K562 (cell line): ENCODE results near the gene RBFOX1. TPM values are rescaled to one million over a fixed set of nuclear protein-coding genes. Genes with fewer than 3 reads are reported as not detected.

Source experiments
- ATAC-seq: fragments of 200-7000 bp; cut with Tn5 transposase; 3 replicates; pipeline ENCODE4 v1.9.1; 2020; ENCODE audit warnings: moderate library complexity
- BruUV-seq: library from RNA; stranded (reverse); fragments of 400-500 nt; replicated peaks from 2 replicates; lab custom pipeline; 2021; lab: Mats Ljungman, UMichigan
- CTCF ChIA-PET: fragments of 300-600 bp; formaldehyde crosslinking; extraction: SDS; loops from one replicate; lab custom pipeline; 2021; ENCODE audit warnings: low intra/inter-chr PET ratio; lab: Yijun Ruan, JAX
- POLR2A ChIA-PET: fragments of 300-600, 350-650 bp; sonication (Branson Sonifier 250); formaldehyde crosslinking; extraction: SDS; loops from one replicate; lab custom pipeline; 2021; ENCODE audit warnings: antibody characterized with exemption, inconsistent platforms; lab: Yijun Ruan, JAX
- DNase-seq, 4 experiments: peaks; one replicate each; pipeline versions ENCODE4 v3.0.0 to v3.0.0-alpha.2; 2011 to 2018; ENCODE audit warnings: low spot score in 3 of 4, mixed read lengths in 3 of 4; ENCODE audit errors: extremely low read depth in 1 of 4
- FAIRE-seq: peaks from 2 replicates; lab custom pipeline; 2011; peaks lifted over from hg19 to GRCh38; lab: Jason Lieb, UNC
- H2AFZ ChIP-seq: 2 replicates; pipeline ENCODE4 v1.6.0; 2011; ENCODE audit warnings: low read depth, low read length, control low read depth, inconsistent platforms
- H3K27ac ChIP-seq: fragments of 200-600 bp; 3 replicates; pipeline ENCODE4 v1.8.0; 2011; ENCODE audit warnings: low read depth, mild to moderate bottlenecking, control low read depth, inconsistent platforms, low read length, moderate library complexity, mixed read lengths; ENCODE audit errors: extremely low read depth
- H3K27me3 ChIP-seq, 2 experiments: fragments of 300-600 bp in 1 of 2; 2 replicates in 1 of 2; 3 replicates in 1 of 2; pipeline versions ENCODE4 v1.6.0 to v1.8.0; 2011; ENCODE audit warnings: inconsistent platforms in 2 of 2, low read length in 2 of 2, mild to moderate bottlenecking in 1 of 2, mixed read lengths in 1 of 2, moderate library complexity in 1 of 2; ENCODE audit not compliant: control insufficient read depth in 2 of 2, insufficient read depth in 2 of 2
- H3K36me3 ChIP-seq: fragments of 300-600 bp; 3 replicates; pipeline ENCODE4 v1.8.0; 2011; ENCODE audit warnings: mild to moderate bottlenecking, low read length, inconsistent platforms; ENCODE audit not compliant: control insufficient read depth, insufficient read depth
- H3K4me1 ChIP-seq, 2 experiments: fragments of 200-600 bp in 1 of 2; replicated peaks in 1 of 2; 2 replicates in 1 of 2; 3 replicates in 1 of 2; pipeline versions ENCODE4 v1.5.1 to v1.8.0; 2011; ENCODE audit warnings: inconsistent platforms in 2 of 2, low read length in 2 of 2, mild to moderate bottlenecking in 1 of 2, mixed read lengths in 1 of 2, moderate library complexity in 1 of 2; ENCODE audit not compliant: control insufficient read depth in 2 of 2, insufficient read depth in 2 of 2
- H3K4me2 ChIP-seq: 2 replicates; pipeline ENCODE4 v1.6.1; 2011; ENCODE audit warnings: low read length, control low read depth, inconsistent platforms, mixed read lengths; ENCODE audit not compliant: insufficient read depth
- H3K4me3 ChIP-seq: fragments of 200-600 bp; sonication (generic), shearing (Covaris generic); 2 replicates; pipeline ENCODE4 v1.5.1; 2016; ENCODE audit warnings: control low read depth, inconsistent platforms
- H3K79me2 ChIP-seq: fragments of 200-600 bp; 3 replicates; pipeline ENCODE4 v1.8.0; 2011; ENCODE audit warnings: low read length, inconsistent platforms; ENCODE audit not compliant: control insufficient read depth, insufficient read depth
- H3K9ac ChIP-seq, 2 experiments: 2 replicates each; pipeline versions ENCODE4 v1.6.0 to v1.6.1; 2011; ENCODE audit warnings: low read depth in 2 of 2, low read length in 2 of 2, control low read depth in 1 of 2, inconsistent platforms in 1 of 2, mild to moderate bottlenecking in 1 of 2, mixed read lengths in 1 of 2; ENCODE audit not compliant: insufficient read depth in 1 of 2
- H3K9me1 ChIP-seq: one replicate; pipeline ENCODE4 v1.6.0; 2011; ENCODE audit warnings: inconsistent platforms, mild to moderate bottlenecking, low read length, moderate library complexity; ENCODE audit not compliant: control insufficient read depth, insufficient read depth
- H3K9me3 ChIP-seq: replicated peaks from 2 replicates; pipeline ENCODE4 v1.5.1; 2011; ENCODE audit warnings: low read depth, low read length, inconsistent platforms; ENCODE audit not compliant: control insufficient read depth, insufficient read depth
- H4K20me1 ChIP-seq: replicated peaks from 2 replicates; pipeline ENCODE4 v1.6.1; 2011; ENCODE audit warnings: low read length, inconsistent platforms, mixed read lengths; ENCODE audit not compliant: control insufficient read depth, insufficient read depth
- BMI1 ChIP-seq: fragments of 150-350 bp; IDR thresholded peaks from 2 replicates; pipeline ENCODE4 v1.6.1; 2014; ENCODE audit warnings: low read length
- C11orf30 ChIP-seq: fragments of 450-650 bp; IDR thresholded peaks from 2 replicates; pipeline ENCODE4 v1.6.1; 2016; ENCODE audit warnings: low read depth, mild to moderate bottlenecking
- CEBPB ChIP-seq: fragments of 450-650 bp; IDR thresholded peaks from 2 replicates; pipeline ENCODE4 v1.6.1; 2016; ENCODE audit warnings: missing genetic modification characterization, missing compliant biosample characterization
- CEBPG ChIP-seq, 3 experiments: fragments of 200-800 bp in 1 of 3; sonication (Bioruptor generic) in 1 of 3; sonication (generic) in 1 of 3; formaldehyde crosslinking in 1 of 3; IDR thresholded peaks in 2 of 3; conservative IDR thresholded peaks in 1 of 3; 2 replicates each; pipeline versions ENCODE4 v1.6.1 to v1.8.0; 2016 to 2022; ENCODE audit warnings: missing compliant biosample characterization in 2 of 3, missing genetic modification characterization in 2 of 3, mild to moderate bottlenecking in 1 of 3, missing genetic modification reagents in 1 of 3
- CREB3L1 ChIP-seq: fragments of 450-650 bp; IDR thresholded peaks from 2 replicates; pipeline ENCODE4 v1.6.1; 2014; ENCODE audit warnings: low read depth, mild to moderate bottlenecking, moderate library complexity, borderline replicate concordance
- E2F3 ChIP-seq: fragments of 250-450 bp; sonication (Bioruptor Pico); IDR thresholded peaks from 2 replicates; pipeline ENCODE4 v1.4.0; 2020; ENCODE audit warnings: mild to moderate bottlenecking
- ETV6 ChIP-seq, 3 experiments: fragments of 150-350 bp in 1 of 3; sonication (generic) in 1 of 3; formaldehyde crosslinking in 1 of 3; IDR thresholded peaks; 2 replicates each; pipeline versions ENCODE4 v1.6.1 to v1.8.0; 2014 to 2022; ENCODE audit warnings: borderline replicate concordance in 2 of 3, low read depth in 2 of 3, antibody characterized with exemption in 1 of 3, low read length in 1 of 3, mild to moderate bottlenecking in 1 of 3, missing genetic modification reagents in 1 of 3
- HNRNPK ChIP-seq: fragments of 200-400 bp; formaldehyde crosslinking; IDR thresholded peaks from one replicate; pipeline ENCODE4 v1.6.1; 2018; ENCODE audit warnings: mild to moderate bottlenecking, low read depth, low read length; ENCODE audit not compliant: poor library complexity, severe bottlenecking
- MCM3 ChIP-seq: fragments of 450-650 bp; IDR thresholded peaks from 2 replicates; pipeline ENCODE4 v1.6.1; 2016
- MEF2A ChIP-seq: IDR thresholded peaks from 2 replicates; pipeline ENCODE4 v1.6.1; 2011; ENCODE audit warnings: low read depth, mild to moderate bottlenecking, low read length, moderate library complexity; ENCODE audit not compliant: control insufficient read depth
- MTA3 ChIP-seq: fragments of 450-650 bp; formaldehyde crosslinking; IDR thresholded peaks from 2 replicates; pipeline ENCODE4 v1.6.1; 2017; ENCODE audit warnings: mild to moderate bottlenecking, borderline replicate concordance
- RNF2 ChIP-seq: sonication (generic); IDR thresholded peaks from 2 replicates; pipeline ENCODE4 v1.6.1; 2016
- SUPT5H ChIP-seq: fragments of 450-650 bp; IDR thresholded peaks from 2 replicates; pipeline ENCODE4 v1.6.1; 2016
- ZNF174 ChIP-seq: fragments of 250-450 bp; sonication (Bioruptor Pico); IDR thresholded peaks from 2 replicates; pipeline ENCODE4 v1.4.0; 2020; ENCODE audit warnings: mild to moderate bottlenecking
- ZNF224 ChIP-seq: sonication (generic); formaldehyde crosslinking; IDR thresholded peaks from 2 replicates; pipeline ENCODE4 v1.8.0; 2022; ENCODE audit warnings: mild to moderate bottlenecking, missing genetic modification reagents
- ZNF239 ChIP-seq: fragments of 250-450 bp; sonication (Bioruptor Pico); IDR thresholded peaks from 2 replicates; pipeline ENCODE4 v1.4.0; 2020; ENCODE audit warnings: mild to moderate bottlenecking
- ZNF551 ChIP-seq: fragments of 250-450 bp; sonication (Bioruptor Pico); IDR thresholded peaks from 2 replicates; pipeline ENCODE4 v1.5.0; 2021; ENCODE audit warnings: mild to moderate bottlenecking, moderate library complexity
- ZNF699 ChIP-seq: fragments of 250-450 bp; sonication (Bioruptor Pico); IDR thresholded peaks from 2 replicates; pipeline ENCODE4 v1.8.0; 2021; ENCODE audit warnings: mild to moderate bottlenecking, moderate library complexity; ENCODE audit not compliant: insufficient replicate concordance
- WGBS: fragments of 100-300 bp; shearing (Covaris generic); methylation state at CpG from one replicate; pipeline ENCODE4 v1.1.6; 2016; ENCODE audit warnings: low coverage, mixed read lengths; ENCODE audit not compliant: insufficient coverage; ENCODE audit errors: missing lambda C conversion rate; 5-methylcytosine and 5-hydroxymethylcytosine counted together
- in situ Hi-C: fragments of 300-500 bp; cut with MboI; formaldehyde crosslinking; loops from 4 replicates; pipeline ENCODE4 v1.15.0; 2018; ENCODE audit warnings: inconsistent platforms, mixed read lengths
- intact Hi-C: fragments of 100-400 bp; cut with micrococcal nuclease; formaldehyde crosslinking; loops from 2 replicates; pipeline ENCODE4 v1.14.2; 2022
- polyA plus RNA-seq, 8 experiments: library from polyadenylated mRNA; depleted of rRNA in 4 of 8; stranded (reverse) in 5 of 8; unstranded in 3 of 8; fragments of >200 nt; fragmentation: Nextera tagmentation in 2 of 8; fragmentation: Illumina TruSeq in 1 of 8; extraction: Ambion mirVana in 2 of 8; extraction: Trizol in 1 of 8; gene quantifications; 2 replicates each; pipeline versions ENCODE4 v1.2.1 to v1.2.3, GENCODE V29; 2011 to 2014; ENCODE audit warnings: inconsistent platforms in 1 of 8, missing spikeins in 1 of 8
- total RNA-seq, 7 experiments: library from RNA; depleted of rRNA in 6 of 7; stranded (reverse); fragments of >200 nt in 6 of 7; fragmentation: Illumina TruSeq in 2 of 7; extraction: Trizol in 2 of 7; gene quantifications; 2 replicates each; pipeline versions ENCODE4 v1.2.1 to v1.2.3, GENCODE V29; 2011 to 2021; ENCODE audit warnings: low replicate concordance in 1 of 7

The RBFOX1 gene
- total and polyA plus RNA-seq, 9 of the 15 experiments (the other 6 are each of a cell fraction or from before 2014, with no cell fraction given): 0.03 TPM; not detected in 8

- Histone ChIP-seq H3K36me3 (no peaks in the 10 kb centered on the region), H3K4me1 (no peaks in the 10 kb centered on the region), H4K20me1 (no peaks in the 10 kb centered on the region), H3K9me3 (no peaks in the 10 kb centered on the region), H3K9ac (no peak overlapping the region), H2AFZ (no peak overlapping the region)
- no peak for FAIRE-seq
- BruUV-seq: no TSS peak
- no peak for DNase-seq
- intact Hi-C loops: no loop called here
- in situ Hi-C loops: no loop called here
- CTCF ChIA-PET: no interaction called here
- TF ChIP-seq ZNF239 (CRISPR knock-in tag): no peak
- no peak for TF ChIP-seq MCM3
- TF ChIP-seq ETV6 (IDR thresholded peaks at IDR 0.05; ENCODE audit: borderline replicate concordance in 1 of 2, low read depth in 2 of 2, low read length in 1 of 2): no peak
- no peak for TF ChIP-seq ETV6 (CRISPR knock-in tag; IDR thresholded peaks at IDR 0.05; ENCODE audit: borderline replicate concordance)
- no peak for TF ChIP-seq ZNF699
- TF ChIP-seq BMI1: no peak
- no peak for TF ChIP-seq MEF2A
- peak; percentile 56 for TF ChIP-seq CEBPB (tag)
- TF ChIP-seq C11orf30: no peak
- TF ChIP-seq CEBPG (CRISPR knock-in tag; IDR thresholded peaks at IDR 0.05): no peak
- TF ChIP-seq CEBPG (tag; conservative IDR thresholded peaks at IDR 0.05 in 1 of 2, IDR thresholded peaks at IDR 0.05 in 1 of 2): peak in 1 of 2 experiments; percentile 64; a peak in 2 of 4 replicates
- TF ChIP-seq CREB3L1: no peak
- no peak for TF ChIP-seq ZNF224
- no peak for TF ChIP-seq RNF2
- no peak for TF ChIP-seq ZNF174
- no peak for TF ChIP-seq HNRNPK
- TF ChIP-seq ZNF551 (CRISPR knock-in tag): no peak
- no peak for TF ChIP-seq SUPT5H
- no peak for TF ChIP-seq E2F3 (CRISPR knock-in tag)
- TF ChIP-seq MTA3: no peak
- TF ChIP-seq, all 486 proteins: peak for 2
- no peak for ATAC-seq
- Histone ChIP-seq H3K79me2 (no peaks in the 10 kb centered on the region), H3K27ac (no peak overlapping the region), H3K9me1 (no peaks in the 10 kb centered on the region), H3K4me2 (no peak overlapping the region), H3K27me3 (no peaks in the 10 kb centered on the region; a peak in 1 of 5 replicates), H3K4me3 (no peak overlapping the region)
- POLR2A ChIA-PET: no interaction called here
- 0% methylated on average over 1 of the region's 1 CpG for WGBS
Observed at GRCh38 chr16:7736138-7736665, 403.6 kb downstream of the RBFOX1 start.
